HG03457 (cell line): Measurements from ENCODE around the gene HOXC11.

Experiments
- ATAC-seq: cut with Tn5 transposase; IDR thresholded peaks from one replicate; pipeline ENCODE4 v1.9.1; 2021; ENCODE audit warnings: moderate number of reproducible peaks; ENCODE audit not compliant: unreplicated experiment

HOXC11 gene

GRCh38 chr12:53972722-53973235 lies at the start of gene HOXC11:
Gene HOXC11 (plus strand): TSS chr12:53973126. CDS start chr12:53973242, 116 bp downstream.
- no peak for ATAC-seq

GRCh38 chr12:53924521-53925405 lies 48.2 kb upstream of the HOXC11 start:
- no peak for ATAC-seq

GRCh38 chr12:53927220-53928029 lies 45.5 kb upstream of the HOXC11 start:
- ATAC-seq: no peak

- ATAC-seq: no peak
Measured at GRCh38 chr12:53928054-53928835, 44.7 kb upstream of the HOXC11 start.

GRCh38 chr12:53929527-53929926 lies 43.4 kb upstream of the HOXC11 start:
- ATAC-seq: no peak

GRCh38 chr12:53930591-53931255 lies 42.2 kb upstream of the HOXC11 start:
- no peak for ATAC-seq

GRCh38 chr12:53931844-53932581 lies 40.9 kb upstream of the HOXC11 start:
- no peak for ATAC-seq

- ATAC-seq: no peak
Measured at GRCh38 chr12:53932915-53933314, 40.0 kb upstream of the HOXC11 start.

- no peak for ATAC-seq
Measured at GRCh38 chr12:53935383-53936341, 37.3 kb upstream of the HOXC11 start.

GRCh38 chr12:53937099-53937498 lies 35.8 kb upstream of the HOXC11 start:
- no peak for ATAC-seq

GRCh38 chr12:53937596-53938325 lies 35.2 kb upstream of the HOXC11 start:
- no peak for ATAC-seq

GRCh38 chr12:53938326-53939140 lies 34.4 kb upstream of the HOXC11 start, which contains the start of gene HOXC13:
Gene HOXC13 (plus strand): TSS chr12:53938831. CDS start chr12:53938907, 76 bp downstream.
- no peak for ATAC-seq

- ATAC-seq: no peak
Measured at GRCh38 chr12:53939141-53940108, 33.5 kb upstream of the HOXC11 start.

GRCh38 chr12:53940443-53941014 lies 32.4 kb upstream of the HOXC11 start:
- no peak for ATAC-seq

- no peak for ATAC-seq
Measured at GRCh38 chr12:53941187-53941586, 31.7 kb upstream of the HOXC11 start.
